Pulmonary artery endothelial cell (primary cell): ENCODE data around the gene IQUB. TPM values are rescaled to one million over a fixed set of nuclear protein-coding genes. Genes with fewer than 3 reads are reported as not detected.
"Not testable (repeated sequence)": the region's sequence is repeated elsewhere in the genome, so short reads cannot be mapped to it uniquely, and the experiment has no call there.

ENCODE experiments used
- DNase-seq: peaks from one replicate; pipeline ENCODE4 v3.0.0-alpha.2; 2011; ENCODE audit warnings: low read depth, low spot score
- total RNA-seq: library from RNA; depleted of rRNA; stranded (reverse); fragments of >200 nt; gene quantifications from 2 replicates; pipeline ENCODE4 v1.2.3, GENCODE V29; 2014

The IQUB gene
- total RNA-seq, 1 donor from 2014 or later = 0.33 TPM

DNA sequence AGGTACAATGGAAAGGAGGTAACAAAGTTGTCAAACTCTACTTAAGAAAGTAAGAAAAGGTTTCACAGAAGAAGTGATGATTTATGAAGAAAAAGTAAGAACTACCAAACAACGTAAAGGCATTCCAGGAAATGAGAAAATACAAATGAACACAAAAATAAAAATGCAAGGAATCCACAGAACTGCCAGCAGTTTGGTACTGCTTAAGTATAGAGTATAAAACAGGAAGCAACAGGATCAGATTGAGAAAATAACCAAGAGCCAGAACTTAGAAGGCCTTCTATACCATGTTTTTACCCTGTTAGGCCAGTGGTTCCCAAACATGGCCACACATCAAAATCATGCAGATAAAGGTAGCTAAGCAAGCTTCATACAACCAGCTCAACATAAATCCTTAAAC is 14.0 kb upstream of the IQUB start:
- no peak for DNase-seq

DNA sequence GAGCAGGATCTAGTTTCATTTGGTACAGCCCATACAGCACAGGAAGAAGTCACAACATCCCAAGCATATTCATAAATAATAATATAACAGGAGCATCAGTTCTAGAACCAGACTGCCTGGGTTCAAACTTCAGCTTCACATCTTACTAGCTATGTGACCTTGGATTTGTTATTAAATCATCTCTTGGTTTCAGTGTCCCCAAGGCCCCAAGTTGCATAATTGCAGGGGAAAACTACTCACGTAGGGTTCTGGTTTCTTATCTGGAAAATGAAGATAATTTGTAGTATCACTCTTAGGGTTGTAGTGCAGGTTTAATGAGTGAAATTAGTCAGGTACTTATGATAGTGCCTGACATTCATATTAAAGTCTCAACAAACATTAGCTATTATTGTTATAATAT is 5.5 kb upstream of the IQUB start:
- DNase-seq = no peak

DNA sequence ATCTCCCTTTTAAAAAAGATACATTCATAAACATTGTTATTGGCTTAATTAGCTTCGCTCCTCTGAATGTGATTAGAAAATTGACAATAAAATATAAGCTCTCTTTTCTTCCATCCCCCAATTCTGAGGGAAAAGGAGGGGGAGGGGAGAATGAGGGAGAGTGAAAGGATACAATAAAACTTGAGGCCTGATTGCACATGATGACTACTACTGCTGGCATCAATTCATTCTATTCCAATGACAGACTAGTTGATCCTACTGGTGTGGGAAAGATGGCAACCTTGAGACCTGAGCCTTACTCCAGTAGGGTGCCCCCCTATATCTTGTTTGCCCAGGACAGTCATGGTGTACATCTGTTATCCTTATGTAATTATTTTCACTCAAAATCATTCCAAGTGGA is 4.5 kb upstream of the IQUB start:
- no peak for DNase-seq

DNA sequence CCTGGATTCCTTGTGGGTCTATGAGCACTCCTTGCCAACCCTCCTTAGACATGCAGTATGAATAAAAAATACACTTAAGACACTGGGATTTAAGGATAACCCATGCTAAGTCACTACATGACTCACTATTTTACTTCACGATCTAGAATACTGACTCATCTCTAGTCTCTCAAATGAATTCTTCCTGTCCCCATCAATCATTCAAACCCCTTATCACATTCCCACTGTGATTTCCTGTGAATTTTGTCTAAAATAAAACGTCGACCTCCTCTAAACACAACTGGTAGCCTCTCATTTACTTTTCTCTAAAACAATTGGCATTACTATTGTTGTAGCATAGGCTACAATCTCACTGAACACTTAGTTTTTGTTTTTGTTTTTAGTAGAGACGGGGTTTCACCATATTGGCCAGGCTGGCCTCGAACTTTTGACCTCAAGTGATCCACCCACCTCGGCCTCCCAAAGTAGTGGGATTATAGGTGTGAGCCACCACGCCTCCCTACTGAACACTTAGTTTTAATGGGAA is 3.9 kb upstream of the IQUB start:
- DNase-seq = peak; percentile 78

DNA sequence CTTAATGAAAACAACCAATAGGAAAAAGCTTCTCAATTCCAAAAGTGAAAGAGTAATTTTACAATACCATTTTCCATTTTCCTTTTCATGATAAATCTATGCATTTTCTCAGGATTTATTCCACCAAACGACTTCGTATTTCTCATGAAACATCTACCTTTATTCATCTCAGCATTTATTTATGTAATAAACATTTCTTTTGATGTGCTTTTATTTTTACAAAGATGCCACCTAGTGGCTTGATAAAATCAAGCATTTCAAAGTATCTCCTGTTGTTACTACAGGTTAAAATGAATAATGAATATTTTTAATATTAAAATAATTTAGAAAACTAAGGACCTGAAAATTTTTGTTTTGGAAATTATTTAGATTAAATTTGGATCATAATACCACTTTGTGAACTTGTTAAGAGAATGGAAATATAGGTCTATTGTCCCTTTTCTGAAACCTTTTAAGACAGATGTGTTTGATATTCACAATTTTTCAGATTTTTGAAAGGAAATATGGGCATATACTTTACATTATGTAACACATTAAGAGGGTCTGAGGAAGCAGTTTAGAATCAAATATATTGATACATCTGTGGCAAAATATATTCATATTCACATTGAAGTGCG is 2.7 kb upstream of the IQUB start:
- DNase-seq = no peak

DNA sequence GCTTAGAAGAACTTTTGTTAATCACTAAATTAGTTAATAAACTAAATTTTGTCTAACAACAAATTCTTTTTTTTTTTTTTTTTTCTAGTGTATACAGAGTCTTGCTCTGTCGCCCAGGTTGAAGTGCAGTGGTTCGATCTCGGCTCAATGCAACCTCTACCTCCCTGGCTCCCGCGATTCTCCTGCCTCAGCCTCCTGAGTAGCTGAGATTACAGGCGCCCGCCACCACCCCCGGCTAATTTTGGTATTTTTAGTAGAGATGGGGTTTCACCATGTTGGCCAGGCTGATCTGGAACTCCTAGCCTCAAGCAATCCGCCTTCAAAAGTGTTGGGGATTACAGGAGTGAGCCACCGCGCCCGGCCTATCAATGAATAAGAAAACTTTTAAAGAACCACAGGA is 1.1 kb upstream of the IQUB start:
- no peak for DNase-seq

DNA sequence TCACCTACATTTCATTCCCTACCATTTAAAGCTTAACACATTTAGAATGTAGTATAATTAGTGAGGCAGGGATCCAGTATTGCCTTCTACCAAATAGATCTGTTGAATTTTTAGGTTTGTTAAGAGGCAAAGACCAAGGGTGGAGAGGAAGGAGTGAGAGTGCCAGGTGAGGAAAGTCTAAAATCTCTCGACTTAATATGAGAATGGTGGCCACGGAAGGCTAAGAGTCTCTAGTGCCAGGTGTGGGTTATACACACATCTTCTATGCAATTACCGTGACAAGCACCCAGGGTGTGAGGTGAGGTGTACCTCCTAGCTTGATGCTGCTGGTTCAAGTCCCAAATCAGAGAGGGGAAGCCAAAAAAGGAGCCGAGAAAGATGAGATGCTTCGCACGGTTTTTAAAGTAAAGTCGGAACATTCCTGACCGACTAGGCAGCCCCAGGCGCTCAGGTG is 439 bp downstream of the IQUB start:
- no peak for DNase-seq

DNA sequence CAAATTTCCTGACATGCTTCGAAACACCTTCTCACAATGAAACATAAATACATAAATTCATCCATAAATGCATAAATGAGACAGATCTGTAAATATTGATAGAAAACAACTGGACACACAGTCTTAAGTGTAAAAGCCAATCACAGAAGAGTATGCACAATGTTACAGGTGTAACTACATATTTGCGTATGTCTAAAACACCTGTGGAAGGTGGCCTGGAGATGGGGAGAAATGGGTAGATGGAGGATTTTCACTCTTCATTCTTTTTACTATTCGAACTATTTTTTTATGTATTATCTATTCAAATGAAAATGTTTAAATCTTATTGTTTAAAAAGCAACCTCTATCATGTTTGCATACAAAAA is 860 bp downstream of the IQUB start:
- no peak for DNase-seq

DNA sequence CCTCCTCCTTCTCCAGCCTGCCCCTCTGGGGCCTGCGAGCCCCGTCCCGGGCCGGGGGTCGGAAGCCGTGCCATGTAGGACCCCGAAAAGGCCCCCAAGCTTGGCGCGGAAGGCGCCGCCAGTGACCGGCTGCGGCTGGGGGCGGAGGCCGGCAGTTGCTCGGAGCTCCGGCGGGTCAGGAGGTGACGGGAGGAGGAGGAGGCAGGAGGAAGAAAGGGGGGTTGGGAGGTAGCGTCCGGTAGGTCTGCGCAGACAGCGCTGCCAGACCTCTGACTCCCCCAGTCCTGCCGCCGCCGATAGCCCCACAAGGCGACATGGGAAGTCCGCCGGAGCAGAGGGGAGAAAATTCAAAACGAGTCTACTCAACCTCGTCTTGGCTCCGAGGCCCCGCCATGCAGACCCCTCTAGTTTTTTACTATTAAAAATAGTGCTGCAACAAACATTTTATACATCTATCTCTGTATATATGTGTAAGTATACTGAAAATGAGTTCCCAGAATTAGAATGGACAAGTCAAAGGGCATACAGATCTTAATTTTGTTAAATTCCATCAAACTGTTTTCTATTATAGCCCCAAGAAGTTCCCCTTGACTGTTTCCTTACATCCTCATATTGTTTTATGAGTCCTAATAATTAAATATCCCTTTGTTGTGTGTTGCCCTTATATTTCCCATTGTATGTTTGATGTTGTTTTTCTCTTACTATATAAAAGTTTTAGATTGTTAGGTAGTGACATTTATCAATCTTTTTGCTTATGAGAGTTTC is 1.4 kb downstream of the IQUB start:
- DNase-seq = not testable (repeated sequence)

DNA sequence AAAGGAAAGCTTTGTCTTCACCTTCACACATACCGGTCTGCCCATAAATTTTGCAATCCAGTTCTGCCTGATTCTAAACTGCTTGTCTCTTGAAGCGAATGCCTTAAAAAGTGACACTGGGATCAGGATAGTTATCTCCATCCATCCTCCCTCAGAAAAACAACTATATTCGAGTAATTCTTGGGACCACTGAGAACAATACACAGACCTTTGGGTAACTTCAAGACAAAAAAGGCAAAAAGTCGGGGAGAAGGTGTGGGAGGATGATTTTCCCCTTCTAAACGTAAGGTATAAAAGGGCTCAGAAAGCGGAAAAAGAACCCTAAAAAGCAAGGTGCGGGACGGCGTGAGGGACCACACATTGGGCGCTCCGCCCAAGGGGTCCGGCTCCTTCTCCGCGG is 2.1 kb downstream of the IQUB start:
- not testable (repeated sequence) for DNase-seq

DNA sequence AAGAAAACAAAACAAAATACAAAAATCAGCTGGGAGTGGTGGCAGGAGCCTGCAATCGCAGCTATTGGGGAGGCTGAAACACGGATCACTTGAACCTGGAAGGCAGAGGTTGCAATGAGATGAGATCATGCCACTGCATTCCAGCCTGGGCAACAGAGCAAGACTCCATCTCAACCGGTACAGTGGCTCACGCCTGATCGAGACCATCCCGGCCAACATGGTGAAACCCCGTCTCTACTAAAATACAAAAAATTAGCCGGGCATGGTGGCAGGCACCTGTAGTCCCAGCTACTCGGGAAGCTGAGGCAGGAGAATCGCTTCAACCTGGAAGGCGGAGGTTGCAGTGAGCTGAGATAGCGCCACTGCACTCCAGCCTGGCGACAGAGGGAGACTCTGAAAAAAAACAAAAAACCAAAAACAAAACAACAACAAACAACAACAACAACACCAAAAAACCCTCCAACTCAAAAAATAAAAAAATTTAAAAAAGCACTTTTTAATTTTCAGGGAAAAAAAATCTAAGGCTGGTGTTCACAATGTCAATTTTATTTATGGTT is 4.3 kb downstream of the IQUB start:
- not testable (repeated sequence) for DNase-seq

DNA sequence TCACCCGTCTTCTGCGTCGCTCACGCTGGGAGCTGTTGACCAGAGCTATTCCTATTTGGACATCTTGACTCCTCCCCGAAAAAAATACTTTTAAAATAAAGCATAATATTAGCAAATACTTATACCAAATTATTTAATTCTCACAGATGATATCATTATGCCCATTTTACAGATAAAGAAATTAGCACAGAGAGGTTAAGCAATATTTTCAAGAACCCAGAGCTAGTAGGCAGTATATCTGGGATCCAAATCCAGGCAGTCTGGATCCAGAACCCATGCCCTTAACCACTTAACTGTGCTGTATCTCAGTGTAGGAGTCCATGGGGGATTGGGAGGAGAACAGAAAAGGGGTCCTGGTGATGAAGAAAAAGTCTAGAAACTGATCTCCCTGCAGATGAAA is 6.1 kb downstream of the IQUB start:
- DNase-seq = no peak

DNA sequence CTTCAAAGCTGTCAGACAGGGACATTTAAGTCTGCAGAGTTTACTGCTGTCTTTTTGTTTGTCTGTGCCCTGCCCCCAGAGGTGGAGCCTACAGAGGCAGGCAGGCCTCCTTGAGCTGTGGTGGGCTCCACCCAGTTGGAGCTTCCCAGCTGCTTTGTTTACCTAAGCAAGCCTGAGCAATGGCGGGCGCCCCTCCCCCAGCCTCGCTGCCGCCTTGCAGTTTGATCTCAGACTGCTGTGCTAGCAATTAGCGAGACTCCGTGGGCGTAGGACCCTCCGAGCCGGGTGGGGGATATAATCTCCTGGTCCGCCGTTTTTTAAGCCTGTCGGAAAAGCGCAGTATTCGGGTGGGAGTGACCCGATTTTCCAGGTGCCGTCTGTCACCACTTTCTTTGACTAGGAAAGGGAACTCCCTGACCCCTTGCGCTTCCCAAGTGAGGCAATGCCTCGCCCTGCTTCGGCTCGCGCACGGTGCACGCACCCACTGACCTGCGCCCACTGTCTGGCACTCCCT is 6.6 kb downstream of the IQUB start:
- DNase-seq = not testable (repeated sequence)

DNA sequence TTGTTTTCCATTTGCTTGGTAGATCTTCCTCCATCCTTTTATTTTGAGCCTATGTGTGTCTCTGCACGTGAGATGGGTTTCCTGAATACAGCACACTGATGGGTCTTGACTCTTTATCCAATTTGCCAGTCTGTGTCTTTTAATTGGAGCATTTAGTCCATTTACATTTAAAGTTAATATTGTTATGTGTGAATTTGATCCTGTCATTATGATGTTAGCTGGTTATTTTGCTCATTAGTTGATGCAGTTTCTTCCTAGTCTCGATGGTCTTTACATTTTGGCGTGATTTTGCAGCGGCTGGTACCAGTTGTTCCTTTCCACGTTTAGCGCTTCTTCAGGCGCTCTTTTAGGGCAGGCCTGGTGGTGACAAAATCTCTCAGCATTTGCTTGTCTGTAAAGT is 7.9 kb downstream of the IQUB start:
- DNase-seq = not testable (repeated sequence)

DNA sequence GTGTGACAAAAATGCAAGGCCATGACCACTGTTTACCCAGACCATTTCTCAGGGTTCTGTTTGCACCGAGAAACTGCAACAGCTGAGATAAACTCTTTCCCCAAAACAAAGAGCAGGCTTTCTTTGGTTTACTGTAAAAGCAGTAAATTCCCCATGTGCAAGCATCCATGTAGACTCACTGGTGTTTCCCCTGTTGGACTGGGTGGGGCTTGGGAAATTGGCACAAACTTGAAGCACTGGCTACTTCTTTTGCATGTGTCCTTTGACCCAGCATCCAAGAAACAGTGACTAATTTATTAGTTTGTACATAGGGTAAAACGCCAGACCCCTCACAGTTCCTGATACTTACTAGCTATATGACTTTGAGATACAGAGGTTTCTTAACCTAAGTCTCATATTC is 12.3 kb downstream of the IQUB start:
- no peak for DNase-seq

DNA sequence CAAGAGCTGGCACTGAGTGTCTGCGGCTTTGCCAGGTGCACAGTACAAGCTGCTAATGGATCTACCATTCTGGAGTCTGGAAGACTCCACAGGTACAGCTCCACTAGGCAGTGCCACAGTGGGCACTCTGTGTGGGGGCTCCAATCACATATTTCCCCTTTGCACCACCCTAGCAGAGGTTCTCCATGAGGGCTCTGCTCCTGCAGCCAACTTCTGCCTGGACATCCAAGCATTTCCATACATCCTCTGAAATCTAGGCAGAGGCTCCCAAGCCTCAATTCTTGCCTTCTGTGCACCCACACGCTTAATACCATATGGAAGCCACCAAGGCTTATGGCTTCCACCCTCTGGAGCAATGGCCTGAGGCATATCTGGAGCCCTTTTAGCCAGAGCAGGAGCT is 29.2 kb downstream of the IQUB start:
- no peak for DNase-seq

DNA sequence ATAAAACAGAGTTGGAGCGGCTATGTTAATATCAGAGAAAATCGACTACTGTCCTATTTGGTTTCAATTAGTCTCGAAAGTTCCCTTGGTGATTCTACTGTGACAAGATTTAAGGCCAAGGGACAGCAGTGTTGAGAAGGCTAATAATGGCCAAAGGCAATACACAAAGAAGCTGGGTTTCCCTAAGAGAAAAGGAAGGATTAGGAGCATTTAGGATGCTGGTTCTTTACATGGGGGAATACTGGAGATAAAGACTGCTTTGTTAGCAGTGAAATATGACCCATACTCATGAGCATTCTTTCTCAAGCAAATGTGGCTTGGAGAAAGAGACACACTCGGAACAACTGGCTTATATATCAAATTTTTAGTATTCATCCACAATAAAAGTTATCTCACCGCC is 32.2 kb downstream of the IQUB start:
- no peak for DNase-seq

DNA sequence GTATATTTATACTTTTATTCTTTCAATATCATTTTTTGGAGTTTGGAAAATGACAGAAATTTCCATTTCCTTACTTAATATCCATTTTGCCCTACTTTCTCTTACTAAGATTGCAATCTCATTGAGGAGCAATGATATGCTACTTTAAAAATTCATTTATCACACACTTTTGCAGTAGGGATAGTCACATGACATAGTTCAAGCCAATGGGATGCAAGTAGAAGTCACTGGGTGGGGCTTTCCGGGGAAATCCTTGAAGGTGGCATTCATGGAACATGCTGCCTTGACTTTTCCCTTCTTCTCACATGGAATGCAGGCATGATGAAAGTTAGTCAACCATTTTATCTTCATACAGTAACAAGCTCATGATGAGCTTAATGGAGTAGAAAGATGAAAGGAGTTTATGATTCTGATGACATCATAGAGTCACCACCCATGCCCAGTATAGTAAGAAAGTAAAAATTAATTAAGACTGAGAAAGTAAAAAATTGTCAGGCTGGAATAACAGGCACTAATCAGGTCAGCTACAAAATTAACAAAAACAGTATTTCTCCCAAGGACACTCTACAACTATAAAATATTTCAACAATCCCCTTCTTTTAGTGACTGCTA is 33.4 kb downstream of the IQUB start:
- no peak for DNase-seq

DNA sequence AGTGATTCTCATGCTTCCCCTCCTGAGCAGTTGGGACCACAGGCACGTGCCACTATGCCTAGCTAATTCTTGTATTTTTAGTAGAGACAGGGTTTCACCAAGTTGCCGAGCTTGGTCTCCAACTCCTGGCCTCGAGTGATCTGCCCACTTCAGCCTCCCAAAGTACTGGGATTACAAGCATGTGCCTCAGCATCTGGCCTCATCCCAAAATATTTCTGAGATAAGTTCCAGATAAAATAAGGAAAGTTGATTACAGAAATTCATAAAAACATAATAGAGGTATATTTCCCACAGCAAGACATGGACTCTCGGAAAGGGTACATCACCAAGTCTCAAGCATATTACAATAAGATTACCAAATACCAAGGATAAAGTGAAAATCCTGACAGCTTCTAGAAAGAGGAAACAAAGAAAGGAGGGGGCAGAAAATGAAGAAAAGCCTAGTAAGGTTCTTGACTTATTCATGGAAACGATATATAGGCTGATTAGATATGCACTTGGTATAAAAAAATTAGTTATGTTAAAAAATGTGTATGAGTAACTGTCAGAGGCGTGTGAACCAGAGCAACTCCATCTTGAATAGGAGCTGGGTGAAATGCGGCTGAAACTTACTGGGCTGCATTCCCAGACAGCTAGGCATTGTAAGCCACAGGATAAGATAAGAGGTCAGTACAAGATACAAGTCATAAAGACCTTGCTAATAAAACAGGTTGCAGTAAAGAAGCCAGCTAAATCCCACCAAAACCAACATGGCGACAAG is 35.0 kb downstream of the IQUB start:
- no peak for DNase-seq

DNA sequence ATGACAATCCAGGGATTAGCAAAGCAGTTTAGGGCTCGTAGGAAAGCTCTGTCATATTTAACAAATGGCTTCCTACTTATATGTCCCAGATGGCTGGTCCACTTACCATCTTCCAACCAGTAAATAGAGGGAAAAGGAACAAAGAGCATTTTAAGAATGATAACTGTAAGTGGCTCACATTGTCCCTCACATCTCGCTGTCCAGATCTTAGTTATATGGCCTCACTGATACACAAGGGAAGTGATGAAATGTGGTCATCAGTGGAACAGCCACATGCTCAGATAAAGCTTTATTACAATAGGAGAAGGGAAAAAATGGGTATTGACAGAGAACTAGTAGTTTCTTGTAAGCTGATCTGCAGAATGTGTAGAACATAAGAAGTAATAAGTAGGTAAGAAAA is 35.8 kb downstream of the IQUB start:
- no peak for DNase-seq

DNA sequence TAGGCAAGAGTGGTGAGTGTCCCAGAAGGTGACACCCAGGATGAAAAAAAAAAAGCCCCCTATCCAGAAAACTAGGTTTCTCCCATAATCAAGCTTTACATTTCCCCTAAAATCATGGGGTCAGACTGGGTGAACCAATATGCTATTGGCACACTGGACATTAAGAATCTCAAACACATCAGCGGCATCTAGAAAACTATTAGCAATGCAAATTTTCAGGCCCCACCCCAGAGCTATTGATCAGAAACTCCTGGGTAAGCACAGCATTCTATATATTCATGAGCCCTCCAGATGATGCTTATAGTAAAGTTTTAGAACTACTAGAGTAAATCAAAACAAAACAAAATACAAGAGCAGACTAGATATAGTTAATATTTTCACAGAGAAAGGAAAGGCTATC is 36.4 kb downstream of the IQUB start:
- DNase-seq = no peak
